ENCODE results near the gene PTK6. TPM values are rescaled to one million over a fixed set of nuclear protein-coding genes. Genes with fewer than 3 reads are reported as not detected.
"Not testable (repeated sequence)": the region's sequence is repeated elsewhere in the genome, so short reads cannot be mapped to it uniquely, and the experiment has no call there.

Gene PTK6
- total and polyA plus RNA-seq, 9 donors = 0.07 to 0.46 (median 0.12) TPM; not detected in 2

GRCh38 chr20:63482021-63482587 lies 55.1 kb downstream of the PTK6 start:
- H3K4me3 ChIP-seq = no peak overlapping the region
- intact Hi-C loops (cut with DNase I) = no loop called here
- H3K4me1 ChIP-seq (ENCODE audit: insufficient read depth) = no peaks in the 10 kb centered on the region
- H3K27me3 ChIP-seq = no peaks in the 10 kb centered on the region
- no peaks in the 10 kb centered on the region for H3K36me3 ChIP-seq
- 31 to 41% (median 37%) methylated on average over 10 to 11 of the region's 11 CpGs for WGBS, 3 donors
- DNase-seq = no peak
- peaks cover 0 to 5% of the 10 kb centered on the region in 2 donors for H3K9me3 ChIP-seq
- TF ChIP-seq EP300 (IDR thresholded peaks at IDR 0.05) = no peak
- H3K27ac ChIP-seq = no peak overlapping the region

DNA sequence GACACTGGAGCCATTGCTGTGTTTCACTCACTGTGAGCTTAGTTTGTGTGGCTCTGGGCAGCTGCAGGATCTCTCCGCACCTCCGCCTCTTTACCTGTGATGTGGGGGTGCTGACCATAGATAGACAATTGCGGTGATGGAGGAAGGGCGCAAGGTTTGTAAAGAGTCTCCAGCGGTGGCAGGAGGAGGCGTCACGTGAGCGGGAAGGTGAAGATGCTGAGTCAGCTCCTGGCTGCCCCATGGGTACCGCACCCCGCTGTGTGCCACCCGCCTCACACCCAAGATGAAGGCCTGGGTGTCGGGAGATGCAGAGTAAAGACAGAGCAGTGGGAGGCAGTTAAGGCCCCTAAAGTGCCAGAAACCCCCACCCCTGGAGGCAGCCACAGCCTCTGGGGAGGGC lies 55.7 kb downstream of the PTK6 start:
- DNase-seq = no peak
- intact Hi-C loops (cut with DNase I) = no loop called here
- Histone ChIP-seq H3K27ac (no peak overlapping the region), H3K4me3 (no peak overlapping the region), H3K4me1 (ENCODE audit: insufficient read depth) (no peaks in the 10 kb centered on the region), H3K36me3 (no peaks in the 10 kb centered on the region), H3K27me3 (no peaks in the 10 kb centered on the region), H3K9me3 (peaks cover 0 to 3% of the 10 kb centered on the region in 2 donors)
- WGBS, 3 donors = 60 to 63% (median 60%) methylated on average over 12 of the region's 12 CpGs
- TF ChIP-seq POLR2A (IDR thresholded peaks at IDR 0.05) (no peak), CTCF (IDR thresholded peaks at IDR 0.05) (no peak), EP300 (IDR thresholded peaks at IDR 0.05) (no peak)

GRCh38 chr20:63479695-63480419 lies 57.3 kb downstream of the PTK6 start:
- H3K36me3 ChIP-seq; H3K27me3 ChIP-seq; H3K27ac ChIP-seq; H3K4me3 ChIP-seq; intact Hi-C loops (cut with DNase I); H3K4me1 ChIP-seq (ENCODE audit: insufficient read depth); DNase-seq; H3K9me3 ChIP-seq: not testable (repeated sequence)
- WGBS, 3 donors = 55 to 63% (median 60%) methylated on average over 32 of the region's 32 CpGs

- WGBS, 3 donors = 76 to 82% (median 78%) methylated on average over 33 to 34 of the region's 34 CpGs
- H3K4me1 ChIP-seq (ENCODE audit: insufficient read depth) = no peaks in the 10 kb centered on the region
- no peak overlapping the region for H3K4me3 ChIP-seq
- no peak for DNase-seq
- no peak for TF ChIP-seq EP300 (IDR thresholded peaks at IDR 0.05)
- TF ChIP-seq CTCF (IDR thresholded peaks at IDR 0.05) = no peak
- TF ChIP-seq POLR2A (IDR thresholded peaks at IDR 0.05) = no peak
- no peak overlapping the region for H3K27ac ChIP-seq
- no peaks in the 10 kb centered on the region for H3K9me3 ChIP-seq
- no peaks in the 10 kb centered on the region for H3K27me3 ChIP-seq
- H3K36me3 ChIP-seq = no peaks in the 10 kb centered on the region
- intact Hi-C loops (cut with DNase I) = no loop called here
These were observed 58.6 kb downstream of the PTK6 start for GRCh38 chr20:63478346-63479302.

Other genes starting within 250 kb of the PTK6 start
- under 1 TPM in 3 of 7 donors, not detected in 4; 0.17 to 0.54 (median 0.33) TPM for gene COL20A1, start 244.2 kb downstream of the PTK6 start, total RNA-seq
- gene COL20A1, start 244.2 kb downstream of the PTK6 start, polyA plus RNA-seq = under 1 TPM in 1 of 2 donors, not detected in 1; 0.10 TPM
- gene CHRNA4, start 176.0 kb downstream of the PTK6 start, total RNA-seq = 1 to 10 TPM in 3 of 7 donors, under 1 TPM in 3, not detected in 1; 0.15 to 2.9 (median 0.77) TPM
- under 1 TPM in 1 of 2 donors, not detected in 1; 0.06 TPM for gene CHRNA4, start 176.0 kb downstream of the PTK6 start, polyA plus RNA-seq
- not detected for gene KCNQ2, start 64.7 kb downstream of the PTK6 start, total RNA-seq
- gene KCNQ2, start 64.7 kb downstream of the PTK6 start, polyA plus RNA-seq = not detected
- under 1 TPM; 0.36 to 0.94 (median 0.69) TPM for gene EEF1A2, start 38.3 kb downstream of the PTK6 start, total RNA-seq
- gene EEF1A2, start 38.3 kb downstream of the PTK6 start, polyA plus RNA-seq = 1 to 10 TPM in 1 of 2 donors, under 1 TPM in 1; 0.25 to 1.3 TPM
- gene PPDPF, start 16.6 kb downstream of the PTK6 start, total RNA-seq = 100 to 1,000 TPM in 6 of 7 donors, 10 to 100 TPM in 1; 53.8 to 315 (median 201) TPM
- 100 to 1,000 TPM in 1 of 2 donors, 1 to 10 TPM in 1; 4.9 to 232 TPM for gene PPDPF, start 16.6 kb downstream of the PTK6 start, polyA plus RNA-seq
- gene SRMS, start 10.4 kb upstream of the PTK6 start, total RNA-seq = not detected
- not detected for gene SRMS, start 10.4 kb upstream of the PTK6 start, polyA plus RNA-seq
- gene FNDC11, start 16.8 kb upstream of the PTK6 start, total RNA-seq = 1 to 10 TPM in 1 of 7 donors, under 1 TPM in 5, not detected in 1; 0.10 to 5.5 (median 0.36) TPM
- under 1 TPM in 1 of 2 donors, not detected in 1; 0.35 TPM for gene FNDC11, start 16.8 kb upstream of the PTK6 start, polyA plus RNA-seq
- 10 to 100 TPM in 6 of 7 donors, 1 to 10 TPM in 1; 9.4 to 19.6 (median 17.6) TPM for gene HELZ2, start 36.9 kb upstream of the PTK6 start, total RNA-seq
- gene HELZ2, start 36.9 kb upstream of the PTK6 start, polyA plus RNA-seq = 10 to 100 TPM in 1 of 2 donors, 1 to 10 TPM in 1; 1.8 to 10.5 TPM
- 10 to 100 TPM in 3 of 7 donors, 1 to 10 TPM in 4; 9.1 to 14.7 (median 9.7) TPM for gene GMEB2, start 89.7 kb upstream of the PTK6 start, total RNA-seq
- 1 to 10 TPM; 4.1 to 8.6 TPM for gene GMEB2, start 89.7 kb upstream of the PTK6 start, polyA plus RNA-seq
- gene STMN3, start 116.0 kb upstream of the PTK6 start, total RNA-seq = 10 to 100 TPM; 17.3 to 91.1 (median 58.7) TPM
- 10 to 100 TPM in 1 of 2 donors, 1 to 10 TPM in 1; 7.4 to 62.1 TPM for gene STMN3, start 116.0 kb upstream of the PTK6 start, polyA plus RNA-seq
- 10 to 100 TPM; 17.0 to 44.2 (median 24.1) TPM for gene RTEL1, start 120.9 kb upstream of the PTK6 start, total RNA-seq
- gene RTEL1, start 120.9 kb upstream of the PTK6 start, polyA plus RNA-seq = 10 to 100 TPM in 1 of 2 donors, 1 to 10 TPM in 1; 6.2 to 11.9 TPM
- 1 to 10 TPM; 2.0 to 6.4 (median 4.1) TPM for gene TNFRSF6B, start 159.3 kb upstream of the PTK6 start, total RNA-seq
- gene TNFRSF6B, start 159.3 kb upstream of the PTK6 start, polyA plus RNA-seq = 1 to 10 TPM in 1 of 2 donors, not detected in 1; 7.0 TPM
- gene ARFRP1, start 170.6 kb upstream of the PTK6 start, total RNA-seq = 10 to 100 TPM; 25.6 to 59.5 (median 47.4) TPM
- gene ARFRP1, start 170.6 kb upstream of the PTK6 start, polyA plus RNA-seq = 10 to 100 TPM; 15.3 to 38.5 TPM
- 10 to 100 TPM; 14.0 to 25.6 (median 18.9) TPM for gene ZGPAT, start 170.7 kb upstream of the PTK6 start, total RNA-seq
- gene ZGPAT, start 170.7 kb upstream of the PTK6 start, polyA plus RNA-seq = 10 to 100 TPM in 1 of 2 donors, 1 to 10 TPM in 1; 1.7 to 26.4 TPM
- 10 to 100 TPM in 4 of 7 donors, 1 to 10 TPM in 3; 7.5 to 21.6 (median 13.7) TPM for gene LIME1, start 199.3 kb upstream of the PTK6 start, total RNA-seq
- gene LIME1, start 199.3 kb upstream of the PTK6 start, polyA plus RNA-seq = 10 to 100 TPM in 1 of 2 donors, under 1 TPM in 1; 0.15 to 15.6 TPM
- 100 to 1,000 TPM in 5 of 7 donors, 10 to 100 TPM in 2; 20.6 to 199 (median 104) TPM for gene SLC2A4RG, start 202.4 kb upstream of the PTK6 start, total RNA-seq
- gene SLC2A4RG, start 202.4 kb upstream of the PTK6 start, polyA plus RNA-seq = 10 to 100 TPM in 1 of 2 donors, 1 to 10 TPM in 1; 2.2 to 66.7 TPM